ENCODE data around the gene BRMS1L.

The BRMS1L gene

DNA sequence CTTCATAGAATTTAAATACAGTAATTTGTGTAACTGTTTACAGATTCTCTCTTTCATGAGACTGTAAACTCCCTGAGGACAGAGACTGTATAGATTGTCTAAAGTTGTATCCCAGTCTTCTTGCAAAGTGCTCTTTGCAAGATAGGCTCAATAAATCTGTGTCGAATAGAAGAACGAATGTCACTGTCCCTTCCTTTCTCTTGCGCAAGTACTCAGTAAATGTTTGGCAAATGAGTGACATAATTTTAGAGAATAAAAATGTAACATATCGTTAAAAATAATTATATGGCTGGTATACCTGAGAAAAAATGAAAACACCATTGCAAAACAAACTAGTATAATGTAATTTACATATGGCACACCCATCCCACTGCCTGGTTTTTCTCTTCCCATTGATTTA, 15.2 kb upstream of the BRMS1L start:
- no peak for ATAC-seq
- TF ChIP-seq PATZ1 (CRISPR knock-in tag; IDR thresholded peaks at IDR 0.05; ENCODE audit: borderline replicate concordance) (no peak), TCF4 (CRISPR knock-in tag; IDR thresholded peaks at IDR 0.05; ENCODE audit: borderline replicate concordance) (no peak), RARB (CRISPR knock-in tag; IDR thresholded peaks at IDR 0.05) (no peak), ZNF70 (CRISPR knock-in tag; IDR thresholded peaks at IDR 0.05) (no peak), POU6F1 (CRISPR knock-in tag; IDR thresholded peaks at IDR 0.05; ENCODE audit: borderline replicate concordance, low read depth) (no peak), ZNF8 (CRISPR knock-in tag; IDR thresholded peaks at IDR 0.05) (no peak), PPARA (CRISPR knock-in tag; IDR thresholded peaks at IDR 0.05; ENCODE audit: borderline replicate concordance) (no peak), CREB5 (CRISPR knock-in tag; IDR thresholded peaks at IDR 0.05; ENCODE audit: low read depth) (no peak), GLIS3 (CRISPR knock-in tag; IDR thresholded peaks at IDR 0.05) (no peak), ZFP30 (CRISPR knock-in tag; IDR thresholded peaks at IDR 0.05) (no peak), OSR1 (CRISPR knock-in tag; IDR thresholded peaks at IDR 0.05) (no peak), ARNTL (CRISPR knock-in tag; IDR thresholded peaks at IDR 0.05; ENCODE audit: borderline replicate concordance, low read depth) (no peak), TSHZ2 (CRISPR knock-in tag; IDR thresholded peaks at IDR 0.05) (no peak)

GRCh38 chr14:35814371-35815005, 11.7 kb upstream of the BRMS1L start:
- peak; percentile 93 for ATAC-seq

DNA sequence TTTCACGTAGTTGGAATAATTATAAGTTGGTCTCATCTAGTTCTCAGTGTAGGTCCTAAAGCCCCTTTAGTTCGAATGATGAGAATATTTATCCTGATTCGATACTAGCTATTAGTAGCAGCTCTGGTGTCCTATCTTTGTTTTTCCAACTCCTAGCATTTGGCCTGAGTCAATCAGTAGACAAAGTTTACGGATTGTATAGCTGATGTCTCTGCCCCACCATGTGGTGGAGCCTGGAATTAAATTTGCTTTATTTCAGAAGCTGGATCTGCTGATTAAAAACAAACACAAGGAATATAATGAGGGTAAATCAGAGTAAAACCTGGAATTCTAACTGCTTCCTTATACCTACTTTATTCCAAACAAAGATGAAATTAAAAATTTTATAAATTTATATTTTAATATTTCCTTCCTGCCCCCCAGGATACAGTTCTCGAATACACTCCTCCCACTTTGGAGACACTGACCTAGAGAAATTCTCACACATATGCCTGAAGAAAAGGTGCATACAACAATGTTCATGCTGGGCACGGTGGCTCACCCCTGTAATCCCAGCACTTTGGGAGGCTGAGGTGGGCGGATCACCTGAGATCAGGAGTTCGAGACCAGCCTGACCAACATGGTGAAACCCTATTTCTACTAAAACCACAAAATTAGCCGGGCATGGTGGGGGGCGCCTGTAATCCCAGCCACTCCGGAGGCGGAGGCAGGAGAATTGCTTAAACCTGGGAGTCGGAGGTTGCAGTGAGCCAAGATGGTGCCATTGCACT, 7.6 kb upstream of the BRMS1L start:
- ATAC-seq: peak; percentile 84
- TF ChIP-seq ZFP30 (CRISPR knock-in tag; IDR thresholded peaks at IDR 0.05) (no peak), ZC3H10 (CRISPR knock-in tag; IDR thresholded peaks at IDR 0.05) (no peak), RARB (CRISPR knock-in tag; IDR thresholded peaks at IDR 0.05) (no peak), ZNF70 (CRISPR knock-in tag; IDR thresholded peaks at IDR 0.05) (no peak), POU6F1 (CRISPR knock-in tag; IDR thresholded peaks at IDR 0.05; ENCODE audit: borderline replicate concordance, low read depth) (no peak), OSR1 (CRISPR knock-in tag; IDR thresholded peaks at IDR 0.05) (no peak), CSDC2 (CRISPR knock-in tag; IDR thresholded peaks at IDR 0.05) (no peak), ISL1 (CRISPR knock-in tag; IDR thresholded peaks at IDR 0.05) (no peak), PPARA (CRISPR knock-in tag; IDR thresholded peaks at IDR 0.05; ENCODE audit: borderline replicate concordance) (no peak), TSHZ2 (CRISPR knock-in tag; IDR thresholded peaks at IDR 0.05) (no peak), CREB5 (CRISPR knock-in tag; IDR thresholded peaks at IDR 0.05; ENCODE audit: low read depth) (no peak)
- TF ChIP-seq, protein P1, sequence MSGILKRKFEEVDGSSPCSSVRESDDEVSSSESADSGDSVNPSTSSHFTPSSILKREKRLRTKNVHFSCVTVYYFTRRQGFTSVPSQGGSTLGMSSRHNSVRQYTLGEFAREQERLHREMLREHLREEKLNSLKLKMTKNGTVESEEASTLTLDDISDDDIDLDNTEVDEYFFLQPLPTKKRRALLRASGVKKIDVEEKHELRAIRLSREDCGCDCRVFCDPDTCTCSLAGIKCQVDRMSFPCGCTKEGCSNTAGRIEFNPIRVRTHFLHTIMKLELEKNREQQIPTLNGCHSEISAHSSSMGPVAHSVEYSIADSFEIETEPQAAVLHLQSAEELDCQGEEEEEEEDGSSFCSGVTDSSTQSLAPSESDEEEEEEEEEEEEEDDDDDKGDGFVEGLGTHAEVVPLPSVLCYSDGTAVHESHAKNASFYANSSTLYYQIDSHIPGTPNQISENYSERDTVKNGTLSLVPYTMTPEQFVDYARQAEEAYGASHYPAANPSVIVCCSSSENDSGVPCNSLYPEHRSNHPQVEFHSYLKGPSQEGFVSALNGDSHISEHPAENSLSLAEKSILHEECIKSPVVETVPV (CRISPR knock-in tag; IDR thresholded peaks at IDR 0.05): no peak

More at GRCh38 chr14:35814371-35815005, 11.7 kb upstream of the BRMS1L start:
- TF ChIP-seq ZFP30 (CRISPR knock-in tag; IDR thresholded peaks at IDR 0.05) (no peak), ARNTL (CRISPR knock-in tag; IDR thresholded peaks at IDR 0.05; ENCODE audit: borderline replicate concordance, low read depth) (no peak), ZC3H10 (CRISPR knock-in tag; IDR thresholded peaks at IDR 0.05) (no peak), CSDC2 (CRISPR knock-in tag; IDR thresholded peaks at IDR 0.05) (no peak), BACH2 (CRISPR knock-in tag; IDR thresholded peaks at IDR 0.05; ENCODE audit: borderline replicate concordance) (no peak), ZFP3 (CRISPR knock-in tag; IDR thresholded peaks at IDR 0.05) (no peak), TCF4 (CRISPR knock-in tag; IDR thresholded peaks at IDR 0.05; ENCODE audit: borderline replicate concordance) (no peak), PPARA (CRISPR knock-in tag; IDR thresholded peaks at IDR 0.05; ENCODE audit: borderline replicate concordance) (no peak), ZNF8 (CRISPR knock-in tag; IDR thresholded peaks at IDR 0.05) (no peak), SNAI2 (CRISPR knock-in tag; IDR thresholded peaks at IDR 0.05) (no peak), ZNF70 (CRISPR knock-in tag; IDR thresholded peaks at IDR 0.05) (no peak)

Data from SK-N-SH treated with all-trans-retinoic acid at 6 μM for 48 hours (cell line).